GM21367 (cell line): ENCODE results near the gene FTO.
A peak's percentile ranks its signal among the peaks of the same experiment; 100 is the strongest.
"Not testable (repeated sequence)": the region's sequence is repeated elsewhere in the genome, so short reads cannot be mapped to it uniquely, and the experiment has no call there.

Experiments
- ATAC-seq: cut with Tn5 transposase; IDR thresholded peaks from one replicate; pipeline ENCODE4 v1.9.1; 2021; ENCODE audit not compliant: unreplicated experiment

The FTO gene

GRCh38 chr16:53703590-53704444, at the start of gene FTO, which contains the start of gene RPGRIP1L:
Gene FTO (plus strand): TSS chr16:53704156.
Gene RPGRIP1L (minus strand): TSS chr16:53703859. CDS start chr16:53700723, 3,136 bp downstream.
- ATAC-seq, result peak; percentile 97

DNA sequence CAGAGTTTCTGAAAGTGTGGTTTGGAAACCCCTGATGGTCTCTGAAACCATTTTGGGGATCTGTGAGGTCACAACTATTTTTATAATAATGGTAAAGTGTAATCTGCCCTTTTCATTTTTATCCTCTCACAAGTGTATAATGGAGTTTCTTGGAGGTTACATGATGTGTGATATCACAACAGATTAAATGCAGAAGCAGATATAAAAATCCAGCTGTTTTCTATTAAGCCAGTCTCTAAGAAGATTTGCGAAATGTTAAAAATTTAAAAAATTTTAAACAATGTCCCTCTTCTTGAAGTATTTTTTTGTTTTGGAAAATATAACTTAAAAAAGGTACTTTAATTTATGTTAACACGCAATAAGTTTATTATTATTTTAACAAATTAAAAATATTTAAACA, 49.0 kb upstream of the FTO start:
- no peak for ATAC-seq

- ATAC-seq, result no peak
Measured at GRCh38 chr16:53662072-53662471, 41.9 kb upstream of the FTO start.

DNA sequence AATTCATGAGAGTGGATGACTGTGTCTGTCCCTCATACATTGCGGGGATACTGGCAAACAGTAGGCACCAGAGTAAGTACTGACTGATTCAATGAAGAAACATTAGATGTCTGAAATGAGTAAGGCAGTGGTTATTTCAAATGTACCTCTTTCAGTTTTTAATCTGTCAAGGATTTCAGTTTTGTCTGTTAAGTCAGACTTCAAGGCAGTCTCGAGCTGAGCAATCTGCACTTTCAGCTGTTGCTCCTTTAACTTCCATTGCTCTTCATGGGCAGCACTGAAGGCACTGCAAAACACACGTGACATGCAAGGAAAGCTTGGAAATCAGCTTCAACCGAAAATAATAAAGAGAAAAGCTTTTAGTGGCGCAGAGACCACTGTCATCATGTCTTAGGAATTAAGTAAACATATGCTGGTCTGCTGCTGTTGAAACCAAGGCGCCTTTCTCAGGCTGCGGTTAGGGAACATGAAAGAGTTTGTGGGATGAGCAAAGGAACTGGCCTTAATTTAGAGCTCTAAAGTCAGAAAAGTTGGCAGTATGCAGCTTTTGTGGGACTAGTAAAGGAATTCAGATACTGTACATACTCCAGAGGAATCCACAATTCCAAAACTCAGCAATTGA, 39.1 kb upstream of the FTO start:
- peak; percentile 66 for ATAC-seq

DNA sequence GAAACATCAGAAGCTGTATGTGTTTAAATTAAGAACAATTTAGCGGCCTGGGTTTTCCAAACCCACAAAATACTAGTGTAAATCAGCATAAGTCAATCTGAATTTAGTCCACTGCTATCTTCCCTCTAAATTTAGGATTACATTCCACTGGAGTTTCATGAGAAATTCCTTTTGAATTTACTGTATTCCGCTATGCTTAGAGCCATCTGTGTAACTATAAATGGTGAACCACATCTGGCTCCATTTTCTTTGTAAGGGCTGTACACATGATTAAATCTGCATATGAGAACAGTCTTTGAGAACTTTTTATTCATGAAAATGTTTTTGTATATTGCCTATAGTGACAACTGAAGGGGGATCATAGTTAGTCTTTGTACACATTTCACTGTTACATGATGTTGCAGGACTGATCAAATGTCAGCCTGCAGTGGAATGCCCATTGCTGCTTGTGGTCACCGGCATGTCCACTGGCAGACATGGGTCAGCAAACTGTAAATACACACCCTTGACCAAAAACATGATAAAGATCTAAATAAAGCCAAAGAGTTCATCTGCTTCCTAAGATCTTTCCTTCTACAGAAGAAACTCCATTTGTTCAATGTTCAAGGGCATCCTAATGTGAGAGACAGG, 37.1 kb upstream of the FTO start:
- ATAC-seq, result no peak

GRCh38 chr16:53668869-53669268, 35.1 kb upstream of the FTO start:
- no peak for ATAC-seq

- no peak for ATAC-seq
Measured at GRCh38 chr16:53672461-53672860, 31.5 kb upstream of the FTO start.

- no peak for ATAC-seq
Measured at GRCh38 chr16:53673189-53673588, 30.8 kb upstream of the FTO start.

- ATAC-seq, result no peak
Measured at GRCh38 chr16:53678155-53678554, 25.8 kb upstream of the FTO start.

DNA sequence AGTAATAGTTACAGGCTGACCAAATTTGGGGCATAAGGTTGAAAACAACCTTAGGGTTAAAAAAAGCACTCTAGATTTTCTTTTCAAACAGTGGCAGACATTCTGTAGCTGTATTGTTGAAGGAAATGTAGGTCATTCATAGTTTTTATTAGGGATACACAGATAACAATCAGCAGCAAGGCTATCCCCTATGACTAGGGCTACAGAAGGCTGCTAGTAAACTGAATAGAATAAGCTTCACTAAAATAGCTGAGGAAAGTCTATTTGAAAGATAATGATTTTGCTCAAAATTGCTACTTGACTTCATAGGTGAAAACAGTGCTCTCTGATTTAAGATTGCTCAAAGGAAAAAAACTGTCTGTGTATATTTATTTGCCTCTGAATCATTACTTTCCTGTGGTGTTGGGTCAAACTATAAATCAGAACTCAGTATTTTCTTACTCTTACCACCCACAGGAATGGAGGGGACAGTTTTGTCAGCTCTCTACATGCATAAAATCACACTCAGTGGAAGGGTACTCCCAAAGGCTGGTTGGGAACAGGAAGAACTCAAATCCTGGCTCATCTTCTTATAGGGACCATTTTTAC, 25.1 kb upstream of the FTO start:
- no peak for ATAC-seq

- no peak for ATAC-seq
Measured at GRCh38 chr16:53680756-53681155, 23.2 kb upstream of the FTO start.

- no peak for ATAC-seq
Measured at GRCh38 chr16:53681354-53681753, 22.6 kb upstream of the FTO start.

DNA sequence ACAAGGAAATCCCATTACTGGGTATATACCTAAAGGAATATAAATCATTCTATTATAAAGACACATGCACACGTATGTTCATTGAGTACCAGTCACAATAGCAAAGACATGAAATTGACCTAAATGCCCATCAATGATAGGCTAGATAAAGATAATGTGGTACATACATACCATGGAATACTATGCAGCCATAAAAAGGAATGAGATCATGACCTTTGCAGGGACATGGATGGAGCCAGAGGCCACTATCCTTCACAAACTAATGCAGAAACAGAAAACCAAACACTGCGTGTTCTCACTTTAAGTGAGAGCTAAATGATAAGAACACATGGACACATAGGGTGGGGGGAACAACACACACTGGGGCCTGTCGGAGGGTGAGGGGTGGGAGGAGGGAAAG, 18.6 kb upstream of the FTO start:
- not testable (repeated sequence) for ATAC-seq

DNA sequence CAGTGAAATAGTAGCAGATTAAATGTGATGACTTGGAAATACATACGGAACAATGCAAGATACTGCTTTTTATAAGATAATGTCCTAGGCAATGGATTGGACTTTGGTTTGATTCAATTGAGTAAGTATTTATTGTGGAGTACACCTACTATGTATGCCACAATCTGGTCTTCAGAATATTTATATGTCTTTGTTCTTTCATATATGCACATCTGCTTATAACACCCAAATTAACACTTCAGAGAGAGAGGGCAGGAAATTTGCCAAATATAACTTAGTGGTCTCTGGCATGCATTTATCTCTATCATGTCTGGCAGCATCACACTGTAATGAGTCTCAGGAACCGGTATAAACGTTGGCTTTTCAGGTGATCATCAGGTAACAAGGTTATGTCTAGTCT, 17.2 kb upstream of the FTO start:
- no peak for ATAC-seq

DNA sequence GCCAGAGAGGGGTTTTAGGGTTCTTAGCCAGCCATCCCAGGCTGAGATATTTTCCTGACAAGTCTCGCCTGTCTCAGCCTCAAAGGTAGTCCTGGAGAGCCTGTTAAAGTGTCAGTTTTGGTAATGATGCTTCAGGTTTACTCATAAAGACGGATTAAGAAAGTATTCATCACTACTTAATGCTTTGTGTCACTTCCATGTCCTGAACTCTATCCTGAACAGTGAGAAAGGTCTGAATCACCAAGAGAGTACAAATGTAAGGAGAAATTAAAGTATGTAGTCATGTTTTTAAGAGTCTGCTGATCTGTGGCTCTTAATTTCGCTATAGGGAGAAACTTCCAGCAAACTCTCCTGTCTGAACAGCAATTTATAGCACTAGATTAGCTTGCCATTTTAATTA, 14.3 kb upstream of the FTO start:
- ATAC-seq, result no peak

DNA sequence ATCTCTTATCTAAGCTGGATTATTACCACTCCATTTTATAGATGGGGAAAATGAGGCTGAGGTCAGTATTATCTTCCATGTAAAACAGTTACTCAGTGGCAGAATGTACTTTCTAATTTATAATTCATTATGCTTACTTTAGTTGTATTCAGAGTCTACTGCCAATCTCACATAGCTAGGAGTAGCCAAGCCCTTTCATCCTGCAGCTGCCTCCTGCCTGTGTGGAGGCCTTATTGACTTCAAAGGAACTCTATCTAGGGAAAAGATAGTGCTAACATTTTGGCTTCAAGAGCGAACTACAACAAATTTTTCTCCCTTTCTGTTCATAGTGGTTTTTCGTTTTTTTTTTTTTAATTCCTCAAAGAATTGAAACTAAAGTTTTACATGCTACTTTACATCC, 13.2 kb upstream of the FTO start:
- no peak for ATAC-seq

DNA sequence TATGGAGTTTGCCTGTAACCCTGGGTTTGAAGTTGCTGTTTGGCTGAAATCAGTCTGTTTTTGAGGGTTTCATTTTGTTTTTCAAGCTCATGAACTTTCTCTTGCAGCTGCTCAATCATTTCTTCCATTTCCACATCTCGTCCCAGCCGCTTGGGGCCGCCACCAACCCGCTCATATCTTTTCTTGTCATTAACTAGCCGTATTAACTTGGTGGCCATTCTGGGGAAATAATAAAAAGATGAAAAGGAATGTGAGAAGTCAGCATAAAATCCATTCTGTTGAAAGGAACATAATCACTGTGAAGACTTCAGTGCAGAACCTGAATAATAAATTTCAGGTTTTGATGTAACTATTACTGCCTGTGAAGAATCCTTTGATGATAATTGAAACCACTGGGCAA, 11.8 kb upstream of the FTO start:
- ATAC-seq, result no peak

DNA sequence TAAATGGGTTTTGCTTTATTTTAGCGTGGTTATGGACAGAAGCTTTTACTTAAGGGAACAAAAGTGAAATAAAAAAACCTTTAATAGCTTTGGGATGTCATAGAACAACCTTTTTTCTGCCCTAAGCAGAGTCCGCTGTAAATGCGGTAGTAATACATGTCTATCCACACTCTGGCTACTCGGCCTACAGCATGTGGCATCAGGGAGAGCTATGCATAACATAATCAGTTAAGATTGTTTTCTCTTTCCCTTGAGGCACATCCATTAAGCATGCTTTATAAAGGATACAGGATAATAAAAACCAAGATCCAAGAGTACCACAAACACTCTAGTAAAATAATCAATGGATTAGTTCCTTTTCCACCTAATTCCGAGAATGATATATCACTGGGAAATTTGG, 10.6 kb upstream of the FTO start:
- no peak for ATAC-seq

DNA sequence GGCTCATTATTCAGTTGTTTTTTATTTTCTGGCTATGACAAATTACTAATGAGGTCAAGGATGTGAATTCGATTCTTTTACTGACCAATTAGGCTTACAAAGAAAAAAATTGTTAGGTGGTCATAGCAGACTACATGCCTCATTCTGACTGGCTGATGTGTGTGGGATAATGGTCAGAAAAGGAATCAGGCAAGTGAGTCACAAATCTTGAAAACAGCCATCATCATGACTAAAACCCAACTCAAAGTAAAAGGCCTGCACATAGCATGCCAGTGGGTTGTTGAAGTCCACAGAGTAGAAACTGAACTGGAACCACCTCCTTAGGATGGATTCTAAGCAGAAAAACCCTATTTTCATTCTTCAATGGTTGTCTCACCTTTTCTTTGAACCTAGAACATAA, 8.9 kb upstream of the FTO start:
- no peak for ATAC-seq

DNA sequence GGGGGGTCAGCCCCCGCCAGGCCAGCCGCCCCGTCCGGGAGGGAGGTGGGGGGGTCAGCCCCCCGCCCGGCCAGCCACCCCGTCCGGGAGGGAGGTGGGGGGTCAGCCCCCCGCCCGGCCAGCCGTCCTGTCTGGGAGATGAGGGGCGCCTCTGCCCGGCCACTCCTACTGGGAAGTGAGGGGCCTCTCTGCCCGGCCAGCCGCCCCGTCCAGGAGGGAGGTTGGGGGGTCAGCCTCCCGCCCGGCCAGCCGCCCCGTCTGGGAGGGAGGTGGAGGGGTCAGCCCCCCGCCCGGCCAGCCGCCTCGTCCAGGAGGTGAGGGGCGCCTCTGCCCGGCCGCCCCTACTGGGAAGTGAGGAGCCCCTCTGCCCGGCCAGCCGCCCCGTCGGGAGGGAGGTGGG, 5.7 kb upstream of the FTO start:
- not testable (repeated sequence) for ATAC-seq

DNA sequence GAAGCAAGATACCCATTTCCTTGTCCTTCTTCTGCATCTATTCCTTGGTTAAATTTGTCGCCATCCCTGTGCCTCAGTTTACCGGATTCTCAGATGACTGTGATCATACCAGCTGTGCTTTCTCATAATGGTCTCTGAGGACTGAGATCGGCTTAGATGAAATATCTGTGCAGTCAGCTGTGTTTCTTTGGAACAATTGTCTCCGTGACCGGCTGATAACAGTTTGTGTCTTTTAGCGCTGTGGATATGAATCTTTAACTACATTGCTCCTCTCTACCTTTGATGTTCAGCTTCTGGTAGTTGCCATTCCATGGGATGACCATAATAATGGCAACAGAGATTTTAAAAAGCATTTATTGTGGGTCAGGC, 473 bp downstream of the FTO start:
- ATAC-seq, result no peak

DNA sequence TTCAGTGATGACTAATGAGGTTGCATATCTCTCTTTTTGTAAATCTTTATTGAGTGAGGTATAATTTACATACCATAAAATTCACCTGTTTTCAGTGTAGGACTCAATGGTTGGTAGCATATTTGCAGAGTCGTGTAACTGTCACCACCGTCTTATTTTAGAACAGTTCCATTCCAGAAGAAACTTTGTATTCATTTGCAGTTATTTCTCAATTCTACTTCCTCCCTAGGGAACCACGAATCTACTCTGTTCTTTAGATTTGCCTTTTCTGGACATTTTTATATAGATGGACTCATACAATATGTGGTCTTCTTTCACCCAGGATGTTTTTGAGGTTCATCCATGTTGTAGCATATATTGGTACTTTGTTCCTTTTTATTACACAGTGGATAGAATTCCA, 3.7 kb downstream of the FTO start:
- ATAC-seq, result no peak
